GM12878 (cell line): ENCODE results near the gene PRKAG2.

Source experiments
- BHLHE40 ChIP-seq, 2 experiments: fragments of 450-650 bp in 1 of 2; IDR thresholded peaks; 2 replicates each; pipeline ENCODE4 v1.6.1; 2011 to 2017; ENCODE audit warnings: low read depth in 2 of 2, borderline replicate concordance in 1 of 2, improper control_type of control experiment in 1 of 2, low read length in 1 of 2, mild to moderate bottlenecking in 1 of 2
- CHD1 ChIP-seq: IDR thresholded peaks from 2 replicates; pipeline ENCODE4 v1.6.1; 2012; ENCODE audit warnings: low read depth, low read length, improper control_type of control experiment
- EGR1 ChIP-seq, 2 experiments: IDR thresholded peaks; 1 replicate in 1 of 2; 2 replicates in 1 of 2; pipeline ENCODE4 v1.6.1; 2011 to 2012; ENCODE audit warnings: low read depth in 2 of 2, low read length in 2 of 2, borderline replicate concordance in 1 of 2, mild to moderate bottlenecking in 1 of 2, moderate library complexity in 1 of 2
- ESRRA ChIP-seq: IDR thresholded peaks from 2 replicates; pipeline ENCODE4 v1.6.1; 2012; ENCODE audit warnings: mild to moderate bottlenecking, low read length, improper control_type of control experiment
- GABPA ChIP-seq: IDR thresholded peaks from 2 replicates; pipeline ENCODE4 v1.6.1; 2014; ENCODE audit warnings: antibody characterized with exemption, low read depth, mild to moderate bottlenecking, inconsistent platforms
- POLR2A ChIP-seq: IDR thresholded peaks from 2 replicates; pipeline ENCODE4 v1.6.1; 2011; ENCODE audit warnings: low read depth, mild to moderate bottlenecking, low read length
- SIX5 ChIP-seq: IDR thresholded peaks from 2 replicates; pipeline ENCODE4 v1.6.1; 2011; ENCODE audit warnings: mild to moderate bottlenecking, low read depth, low read length, moderate library complexity; ENCODE audit not compliant: severe bottlenecking
- TBL1XR1 ChIP-seq: IDR thresholded peaks from 2 replicates; pipeline ENCODE4 v1.6.1; 2012; ENCODE audit warnings: low read depth, low read length, improper control_type of control experiment
- YY1 ChIP-seq: IDR thresholded peaks from 2 replicates; pipeline ENCODE4 v1.6.1; 2011; ENCODE audit warnings: low read depth, mild to moderate bottlenecking, low read length
- ZNF274 ChIP-seq: IDR thresholded peaks from one replicate; pipeline ENCODE4 v1.8.0; 2011; ENCODE audit not compliant: insufficient read length, insufficient read depth
- TF ChIP-seq, protein P1 (sequence below), 3 experiments: IDR thresholded peaks in 2 of 3; conservative IDR thresholded peaks in 1 of 3; 2 replicates each; pipeline ENCODE4 v1.5.1; 2011; ENCODE audit warnings: low read depth in 3 of 3, low read length in 3 of 3, mild to moderate bottlenecking in 3 of 3, control low read depth in 2 of 3, moderate library complexity in 2 of 3, inconsistent platforms in 1 of 3, mixed read lengths in 1 of 3; ENCODE audit not compliant: control insufficient read depth in 2 of 3, insufficient read depth in 1 of 3; ENCODE audit errors: extremely low read depth in 1 of 3
- TF ChIP-seq, protein P2 (sequence below): IDR thresholded peaks from 2 replicates; pipeline ENCODE4 v1.6.1; 2012; ENCODE audit warnings: low read depth, low read length, improper control_type of control experiment

DNA sequence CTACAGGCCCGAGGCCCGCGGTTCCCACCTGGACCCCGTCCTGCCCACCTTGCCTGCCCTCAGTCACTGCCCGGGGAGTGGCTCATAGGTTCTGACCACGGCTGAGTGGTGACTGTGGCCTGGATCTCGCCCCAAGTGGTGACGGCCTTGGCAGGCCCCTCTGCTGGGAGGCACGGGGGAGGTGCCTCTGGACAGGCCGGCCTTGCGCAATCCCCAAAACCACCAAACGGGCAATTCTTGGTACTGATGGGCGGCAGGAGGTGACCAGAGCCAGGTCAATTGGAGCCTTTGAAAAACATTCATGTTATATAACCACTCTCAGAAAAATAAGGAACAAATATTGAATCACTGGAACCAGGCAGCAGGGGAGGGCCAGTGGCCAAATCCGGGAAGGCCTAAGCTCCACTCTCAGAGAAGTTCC is 83.4 kb downstream of the PRKAG2 start:
- TF ChIP-seq CHD1 (no peak), ESRRA (no peak), YY1 (no peak), POLR2A (no peak), EGR1 (IDR thresholded peaks at IDR 0.05; ENCODE audit: borderline replicate concordance in 1 of 2, low read depth in 2 of 2, low read length in 2 of 2) (no peak), TBL1XR1 (no peak), ZNF274 (no peak), SIX5 (no peak), BHLHE40 (IDR thresholded peaks at IDR 0.05; ENCODE audit: borderline replicate concordance in 1 of 2, low read depth in 2 of 2, low read length in 1 of 2) (no peak), GABPA (no peak)
- TF ChIP-seq, protein P1, sequence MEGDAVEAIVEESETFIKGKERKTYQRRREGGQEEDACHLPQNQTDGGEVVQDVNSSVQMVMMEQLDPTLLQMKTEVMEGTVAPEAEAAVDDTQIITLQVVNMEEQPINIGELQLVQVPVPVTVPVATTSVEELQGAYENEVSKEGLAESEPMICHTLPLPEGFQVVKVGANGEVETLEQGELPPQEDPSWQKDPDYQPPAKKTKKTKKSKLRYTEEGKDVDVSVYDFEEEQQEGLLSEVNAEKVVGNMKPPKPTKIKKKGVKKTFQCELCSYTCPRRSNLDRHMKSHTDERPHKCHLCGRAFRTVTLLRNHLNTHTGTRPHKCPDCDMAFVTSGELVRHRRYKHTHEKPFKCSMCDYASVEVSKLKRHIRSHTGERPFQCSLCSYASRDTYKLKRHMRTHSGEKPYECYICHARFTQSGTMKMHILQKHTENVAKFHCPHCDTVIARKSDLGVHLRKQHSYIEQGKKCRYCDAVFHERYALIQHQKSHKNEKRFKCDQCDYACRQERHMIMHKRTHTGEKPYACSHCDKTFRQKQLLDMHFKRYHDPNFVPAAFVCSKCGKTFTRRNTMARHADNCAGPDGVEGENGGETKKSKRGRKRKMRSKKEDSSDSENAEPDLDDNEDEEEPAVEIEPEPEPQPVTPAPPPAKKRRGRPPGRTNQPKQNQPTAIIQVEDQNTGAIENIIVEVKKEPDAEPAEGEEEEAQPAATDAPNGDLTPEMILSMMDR (IDR thresholded peaks at IDR 0.05 in 2 of 3, conservative IDR thresholded peaks at IDR 0.05 in 1 of 3; ENCODE audit: control insufficient read depth in 2 of 3, extremely low read depth in 1 of 3, insufficient read depth in 1 of 3, low read depth in 3 of 3, low read length in 3 of 3), result no peak
- TF ChIP-seq, protein P2, sequence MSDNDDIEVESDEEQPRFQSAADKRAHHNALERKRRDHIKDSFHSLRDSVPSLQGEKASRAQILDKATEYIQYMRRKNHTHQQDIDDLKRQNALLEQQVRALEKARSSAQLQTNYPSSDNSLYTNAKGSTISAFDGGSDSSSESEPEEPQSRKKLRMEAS, result no peak
